ENCODE data around the gene PCYT2.

DNA sequence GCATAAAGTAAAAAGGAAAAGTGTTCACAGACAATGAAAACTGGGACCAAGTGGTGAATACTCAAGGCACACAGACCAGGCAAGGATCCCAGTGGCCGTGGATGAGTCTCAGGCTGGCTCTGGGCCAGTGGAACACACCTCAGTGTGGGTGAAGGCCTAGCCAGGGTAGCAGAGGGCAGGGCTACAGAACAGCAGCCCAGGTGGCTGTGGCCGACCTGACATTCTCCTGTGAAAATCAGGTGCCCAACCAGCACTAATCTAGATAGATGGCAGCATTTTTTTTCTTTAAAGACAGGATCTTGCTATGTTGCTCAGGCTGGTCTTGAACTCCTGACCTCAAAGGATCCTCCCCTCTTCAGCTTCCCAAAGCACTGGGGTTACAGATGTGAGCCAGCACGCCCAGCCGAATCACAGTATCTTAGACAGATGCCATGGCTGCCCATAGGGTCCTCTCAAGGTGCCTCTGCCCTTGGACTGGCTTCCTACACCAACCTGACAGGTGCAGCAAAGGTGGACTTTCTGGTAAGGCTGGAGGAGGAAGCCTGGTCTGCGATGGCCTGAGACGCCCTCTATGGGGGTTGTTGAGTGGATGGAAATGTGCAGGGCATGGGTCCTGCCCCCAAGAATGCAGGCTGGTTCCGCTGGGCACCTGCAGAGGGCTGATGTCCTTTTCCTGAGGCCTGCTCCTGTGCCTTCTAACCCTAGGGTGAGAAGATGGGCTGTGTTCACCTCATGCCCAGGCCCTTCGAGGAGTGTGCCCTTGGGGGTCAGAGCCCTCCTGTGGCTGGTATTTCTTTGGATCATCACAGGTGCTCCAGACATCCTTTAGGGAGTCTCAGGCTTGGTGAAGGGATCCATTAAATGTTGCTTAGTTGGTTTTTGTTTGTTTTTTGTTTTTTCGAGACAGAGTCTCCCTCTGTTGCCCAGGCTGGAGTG, 47.1 kb downstream of the PCYT2 start:
- TF ChIP-seq ZBTB21 (CRISPR knock-in tag; IDR thresholded peaks at IDR 0.05; ENCODE audit: borderline replicate concordance) (no peak), CBFB (CRISPR knock-in tag; IDR thresholded peaks at IDR 0.05; ENCODE audit: low read depth) (no peak), FOXK1 (CRISPR knock-in tag; IDR thresholded peaks at IDR 0.05) (no peak), ZNF138 (CRISPR knock-in tag; conservative IDR thresholded peaks at IDR 0.05) (no peak), NFE2L1 (CRISPR knock-in tag; IDR thresholded peaks at IDR 0.05) (no peak)
- TF ChIP-seq, protein P1, sequence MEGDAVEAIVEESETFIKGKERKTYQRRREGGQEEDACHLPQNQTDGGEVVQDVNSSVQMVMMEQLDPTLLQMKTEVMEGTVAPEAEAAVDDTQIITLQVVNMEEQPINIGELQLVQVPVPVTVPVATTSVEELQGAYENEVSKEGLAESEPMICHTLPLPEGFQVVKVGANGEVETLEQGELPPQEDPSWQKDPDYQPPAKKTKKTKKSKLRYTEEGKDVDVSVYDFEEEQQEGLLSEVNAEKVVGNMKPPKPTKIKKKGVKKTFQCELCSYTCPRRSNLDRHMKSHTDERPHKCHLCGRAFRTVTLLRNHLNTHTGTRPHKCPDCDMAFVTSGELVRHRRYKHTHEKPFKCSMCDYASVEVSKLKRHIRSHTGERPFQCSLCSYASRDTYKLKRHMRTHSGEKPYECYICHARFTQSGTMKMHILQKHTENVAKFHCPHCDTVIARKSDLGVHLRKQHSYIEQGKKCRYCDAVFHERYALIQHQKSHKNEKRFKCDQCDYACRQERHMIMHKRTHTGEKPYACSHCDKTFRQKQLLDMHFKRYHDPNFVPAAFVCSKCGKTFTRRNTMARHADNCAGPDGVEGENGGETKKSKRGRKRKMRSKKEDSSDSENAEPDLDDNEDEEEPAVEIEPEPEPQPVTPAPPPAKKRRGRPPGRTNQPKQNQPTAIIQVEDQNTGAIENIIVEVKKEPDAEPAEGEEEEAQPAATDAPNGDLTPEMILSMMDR (IDR thresholded peaks at IDR 0.05): no peak
